Endothelial cell of umbilical vein (primary cell): Measurements from ENCODE around the gene TRRAP. TPM values are rescaled to one million over a fixed set of nuclear protein-coding genes. Genes with fewer than 3 reads are reported as not detected.

ENCODE experiments used
- BruUV-seq: library from RNA; stranded (reverse); fragments of 400-500 nt; replicated peaks from 2 replicates; lab custom pipeline; 2021; lab: Mats Ljungman, UMichigan
- CTCF ChIA-PET: fragments of 300-600, 350-600 bp; sonication (Branson Sonifier 250); formaldehyde crosslinking; loops from one replicate; lab custom pipeline; 2021; ENCODE audit warnings: antibody characterized with exemption, inconsistent platforms; lab: Charles Lee
- POLR2A ChIA-PET: fragments of 300-600, 350-600 bp; sonication (Branson Sonifier 250); formaldehyde crosslinking; loops from one replicate; lab custom pipeline; 2021; ENCODE audit warnings: antibody characterized with exemption, inconsistent platforms; lab: Charles Lee
- DNase-seq: peaks from one replicate; pipeline ENCODE4 v3.0.0-alpha.2; 2011; ENCODE audit warnings: low read depth, low spot score
- FAIRE-seq: peaks from 2 replicates; lab custom pipeline; 2011; peaks lifted over from hg19 to GRCh38; lab: Jason Lieb, UNC
- H2AFZ ChIP-seq: 2 replicates; pipeline ENCODE4 v1.6.0; 2012; ENCODE audit warnings: low read depth, low read length, control low read depth, inconsistent platforms
- H3K27ac ChIP-seq: 2 replicates; pipeline ENCODE4 v1.5.1; 2011; ENCODE audit warnings: low read depth, mild to moderate bottlenecking, control low read depth, low read length, moderate library complexity; ENCODE audit not compliant: insufficient read depth
- H3K27me3 ChIP-seq, 2 experiments: 2 replicates each; pipeline versions ENCODE4 v1.6.0 to v1.6.1; 2011; ENCODE audit warnings: low read length in 2 of 2, mixed read lengths in 1 of 2; ENCODE audit not compliant: control insufficient read depth in 2 of 2, insufficient read depth in 2 of 2
- H3K36me3 ChIP-seq, 2 experiments: 2 replicates in 1 of 2; 3 replicates in 1 of 2; pipeline ENCODE4 v1.5.1; 2011; ENCODE audit warnings: low read length in 2 of 2, mild to moderate bottlenecking in 1 of 2, moderate library complexity in 1 of 2; ENCODE audit not compliant: control insufficient read depth in 2 of 2, insufficient read depth in 2 of 2; ENCODE audit errors: extremely low read depth in 1 of 2
- H3K4me1 ChIP-seq: 3 replicates; pipeline ENCODE4 v1.5.1; 2011; ENCODE audit warnings: mild to moderate bottlenecking, low read length; ENCODE audit not compliant: control insufficient read depth, insufficient read depth; ENCODE audit errors: extremely low read depth
- H3K4me2 ChIP-seq: 2 replicates; pipeline ENCODE4 v1.6.1; 2011; ENCODE audit warnings: low read length, control low read depth, mixed read lengths; ENCODE audit not compliant: insufficient read depth
- H3K4me3 ChIP-seq, 3 experiments: fragments of 200-600 bp in 1 of 3; sonication (generic), shearing (Covaris generic) in 1 of 3; replicated peaks in 1 of 3; 2 replicates each; pipeline ENCODE4 v1.5.1; 2011 to 2016; ENCODE audit warnings: control low read depth in 3 of 3, low read length in 3 of 3, mild to moderate bottlenecking in 2 of 3, inconsistent platforms in 1 of 3, low read depth in 1 of 3, moderate library complexity in 1 of 3; ENCODE audit not compliant: insufficient read depth in 1 of 3
- H3K79me2 ChIP-seq: 2 replicates; pipeline ENCODE4 v1.6.0; 2012; ENCODE audit warnings: low read length, inconsistent platforms; ENCODE audit not compliant: control insufficient read depth, insufficient read depth
- H3K9ac ChIP-seq: replicated peaks from 2 replicates; pipeline ENCODE3; 2011; ENCODE audit warnings: low read length, control low read depth; ENCODE audit not compliant: insufficient read depth; ENCODE audit errors: extremely low read depth
- H3K9me1 ChIP-seq: replicated peaks from 3 replicates; pipeline ENCODE4 v1.6.0; 2011; ENCODE audit warnings: mild to moderate bottlenecking, low read length; ENCODE audit not compliant: control insufficient read depth, insufficient read depth; ENCODE audit errors: extremely low read depth
- H3K9me3 ChIP-seq: replicated peaks from 2 replicates; pipeline ENCODE4 v1.5.1; 2012; ENCODE audit warnings: low read length, inconsistent platforms; ENCODE audit not compliant: control insufficient read depth, insufficient read depth
- H4K20me1 ChIP-seq: replicated peaks from 2 replicates; pipeline ENCODE3; 2011; ENCODE audit warnings: mild to moderate bottlenecking, low read length; ENCODE audit not compliant: control insufficient read depth, insufficient read depth; ENCODE audit errors: extremely low read depth
- EZH2 ChIP-seq: IDR thresholded peaks from 2 replicates; pipeline ENCODE4 v1.6.1; 2012; ENCODE audit warnings: borderline replicate concordance, low read depth, mild to moderate bottlenecking, moderate library complexity, low read length, inconsistent platforms; ENCODE audit not compliant: severe bottlenecking
- FOS ChIP-seq: IDR thresholded peaks from 2 replicates; pipeline ENCODE4 v1.6.1; 2011; ENCODE audit warnings: mild to moderate bottlenecking, low read length, moderate library complexity, borderline replicate concordance; ENCODE audit not compliant: insufficient read depth
- GATA2 ChIP-seq: IDR thresholded peaks from 2 replicates; pipeline ENCODE4 v1.7.0; 2011; ENCODE audit warnings: low read depth, mild to moderate bottlenecking, moderate library complexity, mixed read lengths, low read length; ENCODE audit not compliant: insufficient read length, insufficient read depth
- JUN ChIP-seq: IDR thresholded peaks from 2 replicates; pipeline ENCODE4 v1.6.1; 2011; ENCODE audit warnings: borderline replicate concordance, low read depth; ENCODE audit not compliant: insufficient read length, insufficient read depth
- POLR2A ChIP-seq: IDR thresholded peaks from 2 replicates; pipeline ENCODE4 v1.6.1; 2012; ENCODE audit warnings: low read depth, mild to moderate bottlenecking, control low read depth, low read length
- POLR2AphosphoS5 ChIP-seq: IDR thresholded peaks from 2 replicates; pipeline ENCODE4 v1.6.1; 2012; ENCODE audit warnings: low read depth, mild to moderate bottlenecking, control low read depth, low read length, moderate library complexity; ENCODE audit not compliant: insufficient read depth
- dilution Hi-C: fragments of 300-500 bp; cut with MboI; formaldehyde crosslinking; loops from one replicate; pipeline ENCODE4 v1.15.0; 2019; ENCODE audit warnings: low sequenced_read_pairs; ENCODE audit not compliant: extremely low pct_ligation_motif_present
- intact Hi-C: fragments of 100-400 bp; cut with micrococcal nuclease; formaldehyde crosslinking; loops from one replicate; pipeline ENCODE4 v1.10.0; 2022
- polyA plus RNA-seq, 4 experiments: library from polyadenylated mRNA; depleted of rRNA in 3 of 4; stranded (reverse) in 3 of 4; unstranded in 1 of 4; fragments of >200 nt; gene quantifications; 2 replicates each; pipeline versions ENCODE4 v1.2.1 to v1.2.3, GENCODE V29; 2011 to 2012; ENCODE audit warnings: missing spikeins in 1 of 4
- total RNA-seq: library from RNA; stranded (reverse); gene quantifications from 2 replicates; pipeline ENCODE4 v1.2.3, GENCODE V29; 2021
- TF ChIP-seq, protein P1 (sequence below): IDR thresholded peaks from 2 replicates; pipeline ENCODE4 v1.6.1; 2011; ENCODE audit not compliant: insufficient read depth, insufficient read length
- TF ChIP-seq, protein P2 (sequence below), 2 donors: IDR thresholded peaks; 1 replicate in 1 of 2; 2 replicates in 1 of 2; pipeline ENCODE4 v1.5.1; 2011; ENCODE audit warnings: low read length in 2 of 2, mild to moderate bottlenecking in 2 of 2, moderate library complexity in 2 of 2, control low read depth in 1 of 2, inconsistent platforms in 1 of 2, low read depth in 1 of 2; ENCODE audit not compliant: insufficient read depth in 1 of 2; ENCODE audit errors: extremely low read depth in 1 of 2

The TRRAP gene
- total and polyA plus RNA-seq, 2 donors (not counting 3 experiments of a cell fraction or from before 2014, with no cell fraction given), result 21.8 to 45.8 TPM

DNA sequence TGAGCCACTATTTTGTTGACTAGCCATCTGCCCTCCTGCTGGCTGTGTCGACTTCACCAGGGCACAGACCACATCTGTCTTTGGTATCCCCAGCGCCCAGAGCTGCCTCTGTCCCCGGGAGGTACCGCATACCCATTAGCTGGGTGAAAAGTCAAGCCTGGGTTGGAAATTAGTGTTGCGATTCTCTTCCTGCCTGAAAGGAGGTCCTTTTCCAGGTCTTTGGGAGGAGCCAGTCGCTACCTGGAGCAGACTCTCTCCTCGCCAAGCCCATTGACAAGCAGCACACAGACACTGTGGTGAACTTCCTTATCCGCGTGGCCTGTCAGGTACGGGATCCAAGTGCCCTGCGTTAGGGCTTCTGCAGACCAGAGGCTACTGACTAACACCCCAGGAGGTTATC, 79.4 kb downstream of the TRRAP start:
- no peaks in the 10 kb centered on the region for H3K9me3 ChIP-seq
- no peak overlapping the region for H3K27ac ChIP-seq
- dilution Hi-C loops (no loop called here), intact Hi-C loops (no loop called here)
- H2AFZ ChIP-seq, result no peak overlapping the region
- peaks cover 31 to 61% of the 10 kb centered on the region in 2 experiments for H3K36me3 ChIP-seq
- H3K4me3 ChIP-seq, result no peak overlapping the region
- DNase-seq (no peak), FAIRE-seq (no peak)
- ChIA-PET CTCF (no interaction called here), POLR2A (no interaction called here)
- H3K27me3 ChIP-seq, result no peaks in the 10 kb centered on the region
- no peaks in the 10 kb centered on the region for H3K79me2 ChIP-seq
- H4K20me1 ChIP-seq, result no peaks in the 10 kb centered on the region
- no peaks in the 10 kb centered on the region for H3K4me1 ChIP-seq
- TF ChIP-seq EZH2 (no peak), POLR2A (no peak), POLR2AphosphoS5 (no peak), GATA2 (no peak), FOS (no peak), JUN (no peak)
- TF ChIP-seq, protein P1, sequence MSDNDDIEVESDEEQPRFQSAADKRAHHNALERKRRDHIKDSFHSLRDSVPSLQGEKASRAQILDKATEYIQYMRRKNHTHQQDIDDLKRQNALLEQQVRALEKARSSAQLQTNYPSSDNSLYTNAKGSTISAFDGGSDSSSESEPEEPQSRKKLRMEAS, result no peak
- TF ChIP-seq, protein P2, sequence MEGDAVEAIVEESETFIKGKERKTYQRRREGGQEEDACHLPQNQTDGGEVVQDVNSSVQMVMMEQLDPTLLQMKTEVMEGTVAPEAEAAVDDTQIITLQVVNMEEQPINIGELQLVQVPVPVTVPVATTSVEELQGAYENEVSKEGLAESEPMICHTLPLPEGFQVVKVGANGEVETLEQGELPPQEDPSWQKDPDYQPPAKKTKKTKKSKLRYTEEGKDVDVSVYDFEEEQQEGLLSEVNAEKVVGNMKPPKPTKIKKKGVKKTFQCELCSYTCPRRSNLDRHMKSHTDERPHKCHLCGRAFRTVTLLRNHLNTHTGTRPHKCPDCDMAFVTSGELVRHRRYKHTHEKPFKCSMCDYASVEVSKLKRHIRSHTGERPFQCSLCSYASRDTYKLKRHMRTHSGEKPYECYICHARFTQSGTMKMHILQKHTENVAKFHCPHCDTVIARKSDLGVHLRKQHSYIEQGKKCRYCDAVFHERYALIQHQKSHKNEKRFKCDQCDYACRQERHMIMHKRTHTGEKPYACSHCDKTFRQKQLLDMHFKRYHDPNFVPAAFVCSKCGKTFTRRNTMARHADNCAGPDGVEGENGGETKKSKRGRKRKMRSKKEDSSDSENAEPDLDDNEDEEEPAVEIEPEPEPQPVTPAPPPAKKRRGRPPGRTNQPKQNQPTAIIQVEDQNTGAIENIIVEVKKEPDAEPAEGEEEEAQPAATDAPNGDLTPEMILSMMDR (IDR thresholded peaks at IDR 0.05; ENCODE audit: extremely low read depth in 1 of 2, insufficient read depth in 1 of 2, low read depth in 1 of 2, low read length in 2 of 2), result no peak
- no peaks in the 10 kb centered on the region for H3K9me1 ChIP-seq
- no peak overlapping the region for H3K4me2 ChIP-seq
- BruUV-seq, result no TSS peak
- no peak overlapping the region for H3K9ac ChIP-seq
